MM.1S (cell line): ENCODE measurements around the gene ANKLE2.

Source experiments
- CTCF ChIP-seq: fragments of 300-600 bp; sonication (generic); IDR thresholded peaks from 2 replicates; pipeline ENCODE4 v1.5.1; 2016; ENCODE audit warnings: antibody characterized with exemption, low read length, mixed read lengths
- EZH2 ChIP-seq: fragments of 300-600 bp; sonication (generic); optimal IDR thresholded peaks from 2 replicates; pipeline ENCODE3; 2017; ENCODE audit warnings: low read depth, mild to moderate bottlenecking, antibody characterized with exemption, low read length, mixed read lengths
- EZH2phosphoT487 ChIP-seq: fragments of 300-600 bp; sonication (generic); IDR thresholded peaks from 2 replicates; pipeline ENCODE4 v1.6.1; 2018; ENCODE audit warnings: antibody characterized with exemption, low read length

- TF ChIP-seq CTCF (no peak), EZH2phosphoT487 (no peak), EZH2 (no peak)
Observed at GRCh38 chr12:132736378-132736777, 25.3 kb downstream of the ANKLE2 start.
